Osteoblast (primary cell): Measurements from ENCODE around the gene LRP6. TPM values are rescaled to one million over a fixed set of nuclear protein-coding genes. Genes with fewer than 3 reads are reported as not detected.

ENCODE experiments used
- DNase-seq: peaks from one replicate; pipeline ENCODE4 v3.0.0; 2011; ENCODE audit warnings: low spot score, mixed read lengths; ENCODE audit not compliant: insufficient read length; ENCODE audit errors: missing footprints
- H2AFZ ChIP-seq: 2 replicates; pipeline ENCODE4 v1.6.0; 2011; ENCODE audit warnings: mild to moderate bottlenecking, low read length
- H3K27ac ChIP-seq: 2 replicates; pipeline ENCODE4 v1.5.1; 2011; ENCODE audit warnings: mild to moderate bottlenecking, low read depth, low read length, moderate library complexity
- H3K27me3 ChIP-seq: 2 replicates; pipeline ENCODE4 v1.6.0; 2012; ENCODE audit warnings: mild to moderate bottlenecking, control low read depth, inconsistent platforms, low read length, moderate library complexity; ENCODE audit not compliant: insufficient read depth
- H3K36me3 ChIP-seq: 2 replicates; pipeline ENCODE4 v1.5.1; 2011; ENCODE audit warnings: mild to moderate bottlenecking, low read length, control low read depth, moderate library complexity; ENCODE audit not compliant: insufficient read depth
- H3K4me1 ChIP-seq: 2 replicates; pipeline ENCODE4 v1.5.1; 2011; ENCODE audit warnings: mild to moderate bottlenecking, low read length, control low read depth, moderate library complexity; ENCODE audit not compliant: insufficient read depth
- H3K4me2 ChIP-seq: 2 replicates; pipeline ENCODE4 v1.6.0; 2011; ENCODE audit warnings: mild to moderate bottlenecking, low read length; ENCODE audit not compliant: insufficient read depth
- H3K4me3 ChIP-seq: fragments of 200-600 bp; sonication (generic); 3 replicates; pipeline ENCODE4 v1.5.1; 2012; ENCODE audit warnings: mild to moderate bottlenecking, low read length, inconsistent platforms; ENCODE audit not compliant: insufficient read depth
- H3K79me2 ChIP-seq: 2 replicates; pipeline ENCODE4 v1.6.0; 2012; ENCODE audit warnings: mild to moderate bottlenecking, low read length, control low read depth, inconsistent platforms; ENCODE audit not compliant: insufficient read depth
- H3K9me3 ChIP-seq: 2 replicates; pipeline ENCODE4 v1.5.1; 2011; ENCODE audit warnings: low read depth, low read length, control low read depth
- H4K20me1 ChIP-seq: 2 replicates; pipeline ENCODE4 v1.6.0; 2012; ENCODE audit warnings: mild to moderate bottlenecking, low read length, control low read depth; ENCODE audit not compliant: insufficient read depth
- total RNA-seq: library from RNA; depleted of rRNA; stranded (reverse); fragments of >200 nt; gene quantifications from 2 replicates; pipeline ENCODE4 v1.2.3, GENCODE V29; 2012
- TF ChIP-seq, protein P1 (sequence below): IDR thresholded peaks from 2 replicates; pipeline ENCODE4 v1.5.1; 2011; ENCODE audit warnings: mild to moderate bottlenecking, low read depth, low read length, moderate library complexity; ENCODE audit errors: extremely low read depth

The LRP6 gene
- total RNA-seq, 1 donor = 46.7 TPM

- H3K4me1 ChIP-seq = peaks cover 8% of the 10 kb centered on the region
- peaks cover 9% of the 10 kb centered on the region for H4K20me1 ChIP-seq
- no peaks in the 10 kb centered on the region for H3K9me3 ChIP-seq
- no peak overlapping the region for H3K4me2 ChIP-seq
- no peak overlapping the region for H3K27ac ChIP-seq
- peaks cover 19% of the 10 kb centered on the region for H3K79me2 ChIP-seq
- H2AFZ ChIP-seq = no peak overlapping the region
- H3K36me3 ChIP-seq = peaks cover 5% of the 10 kb centered on the region
- no peak for DNase-seq
- H3K27me3 ChIP-seq = no peaks in the 10 kb centered on the region
- TF ChIP-seq, protein P1, sequence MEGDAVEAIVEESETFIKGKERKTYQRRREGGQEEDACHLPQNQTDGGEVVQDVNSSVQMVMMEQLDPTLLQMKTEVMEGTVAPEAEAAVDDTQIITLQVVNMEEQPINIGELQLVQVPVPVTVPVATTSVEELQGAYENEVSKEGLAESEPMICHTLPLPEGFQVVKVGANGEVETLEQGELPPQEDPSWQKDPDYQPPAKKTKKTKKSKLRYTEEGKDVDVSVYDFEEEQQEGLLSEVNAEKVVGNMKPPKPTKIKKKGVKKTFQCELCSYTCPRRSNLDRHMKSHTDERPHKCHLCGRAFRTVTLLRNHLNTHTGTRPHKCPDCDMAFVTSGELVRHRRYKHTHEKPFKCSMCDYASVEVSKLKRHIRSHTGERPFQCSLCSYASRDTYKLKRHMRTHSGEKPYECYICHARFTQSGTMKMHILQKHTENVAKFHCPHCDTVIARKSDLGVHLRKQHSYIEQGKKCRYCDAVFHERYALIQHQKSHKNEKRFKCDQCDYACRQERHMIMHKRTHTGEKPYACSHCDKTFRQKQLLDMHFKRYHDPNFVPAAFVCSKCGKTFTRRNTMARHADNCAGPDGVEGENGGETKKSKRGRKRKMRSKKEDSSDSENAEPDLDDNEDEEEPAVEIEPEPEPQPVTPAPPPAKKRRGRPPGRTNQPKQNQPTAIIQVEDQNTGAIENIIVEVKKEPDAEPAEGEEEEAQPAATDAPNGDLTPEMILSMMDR = no peak
- H3K4me3 ChIP-seq = no peak overlapping the region
These were observed 71.3 kb downstream of the LRP6 start for GRCh38 chr12:12195516-12195915.

DNA sequence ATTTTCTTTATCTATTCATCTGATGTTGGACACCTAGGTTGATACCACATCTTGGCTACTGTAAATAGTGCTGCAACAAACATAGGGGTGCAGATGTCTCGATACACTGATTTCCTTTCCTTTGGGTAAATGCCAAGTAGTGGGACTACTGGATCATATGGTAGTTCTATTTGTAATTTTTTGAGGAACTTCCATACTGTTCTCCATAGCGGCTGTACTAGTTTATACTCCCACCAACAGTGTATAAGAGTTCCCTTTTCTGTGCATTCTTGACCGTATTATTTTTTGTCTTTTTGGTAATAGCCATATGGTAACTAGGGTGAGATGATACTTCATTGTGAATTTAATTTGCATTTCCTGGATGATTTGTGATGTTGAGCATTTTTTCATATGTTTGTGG is 71.8 kb downstream of the LRP6 start:
- TF ChIP-seq, protein P1 = no peak
- Histone ChIP-seq H3K4me1 (peaks cover 8% of the 10 kb centered on the region), H4K20me1 (peaks cover 13% of the 10 kb centered on the region), H3K27me3 (no peaks in the 10 kb centered on the region), H3K9me3 (no peaks in the 10 kb centered on the region), H3K79me2 (peaks cover 23% of the 10 kb centered on the region), H3K4me2 (no peak overlapping the region), H3K36me3 (peaks cover 3% of the 10 kb centered on the region), H3K4me3 (no peak overlapping the region), H3K27ac (no peak overlapping the region), H2AFZ (no peak overlapping the region)
- DNase-seq = no peak

DNA sequence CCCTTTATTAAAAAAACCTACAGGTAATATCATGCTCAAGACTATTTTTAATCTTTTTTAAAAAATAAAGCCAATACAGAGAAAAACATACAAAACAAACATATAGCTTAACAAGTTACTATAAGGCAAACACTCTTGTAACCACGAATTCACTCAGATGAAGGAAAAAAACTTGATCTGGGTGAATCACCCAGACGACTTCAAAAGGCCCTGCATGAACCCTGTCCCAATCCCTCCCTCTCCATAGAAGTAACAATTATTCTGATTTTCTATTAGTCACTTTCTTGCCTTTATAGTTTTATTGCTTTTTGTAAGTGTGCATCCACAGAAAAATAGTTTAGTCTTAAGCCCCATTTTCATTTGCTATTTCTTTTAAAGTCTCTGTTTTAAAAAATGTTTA is 72.6 kb downstream of the LRP6 start:
- H3K36me3 ChIP-seq = no peaks in the 10 kb centered on the region
- TF ChIP-seq, protein P1 = no peak

GRCh38 chr12:12191008-12191407 is 75.8 kb downstream of the LRP6 start:
- H3K9me3 ChIP-seq = no peaks in the 10 kb centered on the region
- H4K20me1 ChIP-seq = peaks cover 14% of the 10 kb centered on the region
- H3K36me3 ChIP-seq = no peaks in the 10 kb centered on the region
- DNase-seq = no peak
- no peak overlapping the region for H3K4me3 ChIP-seq
- no peak overlapping the region for H3K4me2 ChIP-seq
- no peak overlapping the region for H2AFZ ChIP-seq
- no peaks in the 10 kb centered on the region for H3K27me3 ChIP-seq
- TF ChIP-seq, protein P1 = no peak
- H3K79me2 ChIP-seq = peaks cover 29% of the 10 kb centered on the region
- H3K4me1 ChIP-seq = peaks cover 8% of the 10 kb centered on the region
- H3K27ac ChIP-seq = no peak overlapping the region

More for the DNA sequence above, 72.6 kb downstream of the LRP6 start:
- DNase-seq = peak; percentile 63
- peaks cover 14% of the 10 kb centered on the region for H4K20me1 ChIP-seq
- H3K9me3 ChIP-seq = no peaks in the 10 kb centered on the region
- no peak overlapping the region for H3K27ac ChIP-seq
- H3K27me3 ChIP-seq = no peaks in the 10 kb centered on the region
- peaks cover 26% of the 10 kb centered on the region for H3K79me2 ChIP-seq
- H3K4me1 ChIP-seq = peaks cover 8% of the 10 kb centered on the region
- no peak overlapping the region for H2AFZ ChIP-seq
- H3K4me2 ChIP-seq = no peak overlapping the region
- no peak overlapping the region for H3K4me3 ChIP-seq
